MG63 (cell line): Measurements from ENCODE around the gene IGFN1. TPM values are rescaled to one million over a fixed set of nuclear protein-coding genes. Genes with fewer than 3 reads are reported as not detected.

Source experiments
- DNase-seq: peaks from one replicate; pipeline ENCODE4 v3.0.0-alpha.2; 2020
- H3K27me3 ChIP-seq: fragments of 250-450 bp; sonication (Bioruptor Pico); 2 replicates; pipeline ENCODE4 v1.5.1; 2020; ENCODE audit warnings: mild to moderate bottlenecking, moderate library complexity
- H3K36me3 ChIP-seq: fragments of 250-450 bp; sonication (Bioruptor Pico); 2 replicates; pipeline ENCODE4 v1.5.1; 2020; ENCODE audit warnings: mild to moderate bottlenecking, moderate library complexity
- H3K4me3 ChIP-seq: fragments of 250-450 bp; sonication (Bioruptor Pico); 2 replicates; pipeline ENCODE4 v1.5.1; 2020; ENCODE audit warnings: mild to moderate bottlenecking, moderate library complexity
- H3K9me3 ChIP-seq: fragments of 250-450 bp; sonication (Bioruptor Pico); 2 replicates; pipeline ENCODE4 v1.5.1; 2020; ENCODE audit warnings: mild to moderate bottlenecking, moderate library complexity
- total RNA-seq: library from RNA; depleted of rRNA; stranded (reverse); fragments of >200 nt; shearing (Covaris generic); gene quantifications from 2 replicates; pipeline ENCODE4 v1.2.3, GENCODE V29; 2014; ENCODE audit warnings: low replicate concordance; rRNA removed

Gene IGFN1
- 0.16 TPM in 1 of 2 replicates, not detected in the other for total RNA-seq

DNA sequence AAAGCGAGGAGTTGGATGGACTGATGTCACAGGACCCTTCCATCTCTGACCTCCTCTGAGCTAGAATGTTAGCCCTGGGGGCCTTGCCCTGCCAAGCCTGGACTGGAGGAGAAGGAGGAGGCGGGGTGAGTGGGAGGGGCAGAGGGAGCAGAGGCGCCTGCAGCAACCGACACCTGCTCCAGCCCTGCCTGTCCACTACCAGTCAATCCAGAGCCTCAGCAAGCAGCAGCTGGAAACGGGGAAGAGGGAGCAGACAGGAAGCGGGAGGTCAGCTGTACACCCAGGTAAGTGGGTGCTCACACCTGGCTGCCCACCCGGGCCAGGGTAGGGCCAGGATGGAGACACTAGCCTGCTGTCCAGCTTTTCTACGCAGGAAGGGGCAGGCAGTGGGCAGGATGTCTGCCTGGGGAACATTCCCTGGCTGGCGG is at the start of gene IGFN1:
Gene IGFN1 (plus strand): TSS at position 201 of the 428 bp plus-strand sequence. CDS start 2,470 bp downstream, outside the sequence.
- H3K9me3 ChIP-seq: no peaks in the 10 kb centered on the region
- no peaks in the 10 kb centered on the region for H3K27me3 ChIP-seq
- no peaks in the 10 kb centered on the region for H3K36me3 ChIP-seq
- DNase-seq: no peak
- H3K4me3 ChIP-seq: no peak within 1 kb of the TSS

DNA sequence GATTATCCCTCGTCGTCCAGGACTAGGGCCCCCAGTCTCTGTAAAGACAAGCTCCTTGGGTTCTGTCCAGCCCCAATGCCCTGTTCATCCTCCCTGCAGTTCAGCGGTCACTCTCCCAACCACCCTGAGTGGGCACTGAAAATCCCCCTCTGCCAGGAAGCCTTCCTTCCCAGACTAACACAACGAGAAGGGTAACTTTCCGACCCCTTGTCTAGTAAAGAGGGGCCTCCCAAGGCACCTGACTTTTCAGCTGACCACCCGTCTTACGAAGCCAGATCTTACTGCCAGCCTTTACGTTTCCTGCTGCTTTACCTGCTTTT is 49.7 kb upstream of the IGFN1 start:
- H3K9me3 ChIP-seq: no peaks in the 10 kb centered on the region
- H3K36me3 ChIP-seq: peaks cover 35% of the 10 kb centered on the region
- DNase-seq: no peak
- H3K27me3 ChIP-seq: no peaks in the 10 kb centered on the region
- no peak overlapping the region for H3K4me3 ChIP-seq

DNA sequence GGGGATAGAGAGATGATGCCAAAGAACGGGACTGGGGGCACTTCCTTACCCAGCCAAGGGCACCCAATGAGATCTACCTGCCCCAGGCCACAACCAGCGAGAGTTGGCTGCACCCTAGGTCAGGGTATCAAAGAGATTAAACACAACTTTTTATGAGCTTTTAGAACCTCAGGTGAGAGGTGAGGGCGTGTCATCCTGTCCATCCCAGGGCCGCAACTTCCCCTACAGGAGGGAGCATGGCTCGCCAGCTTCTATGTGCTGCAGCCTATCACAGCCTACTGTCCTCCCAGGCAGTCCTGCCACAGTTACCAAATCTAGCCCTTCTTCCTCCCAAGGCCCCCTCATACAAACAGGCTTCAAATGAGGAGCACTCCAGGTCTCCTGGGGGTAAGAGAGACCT is 49.2 kb upstream of the IGFN1 start:
- Histone ChIP-seq H3K36me3 (peaks cover 34% of the 10 kb centered on the region), H3K27me3 (no peaks in the 10 kb centered on the region)

DNA sequence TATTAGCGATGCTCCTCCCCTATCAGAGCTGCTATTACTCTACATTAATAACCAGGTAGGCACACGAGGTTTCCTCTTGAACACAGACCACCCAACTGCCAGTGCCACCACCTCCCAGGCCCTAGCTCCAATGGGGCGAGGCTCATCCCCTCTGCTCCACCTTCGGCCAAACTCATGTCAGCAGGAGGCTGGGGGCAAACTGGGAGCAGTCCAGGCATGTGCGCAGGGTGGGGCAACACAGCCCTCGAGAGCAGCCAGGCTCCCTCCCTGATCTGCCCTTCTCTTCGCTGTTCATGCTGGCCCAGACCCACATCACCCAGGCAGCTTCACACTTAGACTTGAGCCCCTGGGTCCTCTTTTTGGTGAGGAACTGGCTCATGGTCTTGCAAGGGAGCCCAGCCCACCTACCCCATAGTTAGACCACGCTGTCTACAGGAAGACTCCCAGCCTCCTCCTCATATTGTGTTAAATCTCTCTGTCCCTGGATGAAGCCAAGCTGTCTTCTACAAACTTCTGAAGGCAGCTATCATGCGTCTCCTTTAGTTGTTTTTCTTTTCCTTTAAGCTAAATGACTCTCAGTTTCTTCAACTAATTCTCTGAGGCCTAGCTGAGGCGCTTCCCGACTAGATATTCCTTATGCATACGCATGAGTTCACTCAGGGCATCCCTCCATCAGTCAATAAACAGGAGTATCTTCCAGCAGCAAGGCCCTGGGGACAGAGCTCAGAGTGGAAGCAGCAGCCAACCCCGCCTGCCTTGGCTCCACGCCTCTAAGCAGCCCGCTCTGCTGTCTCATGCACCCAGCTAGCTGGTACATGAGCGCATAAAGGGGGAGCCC is 48.4 kb upstream of the IGFN1 start:
- no peaks in the 10 kb centered on the region for H3K9me3 ChIP-seq
- no peak for DNase-seq
- no peak overlapping the region for H3K4me3 ChIP-seq
- no peaks in the 10 kb centered on the region for H3K27me3 ChIP-seq
- H3K36me3 ChIP-seq: peaks cover 28% of the 10 kb centered on the region

More for the DNA sequence above, 49.2 kb upstream of the IGFN1 start:
- Histone ChIP-seq H3K9me3 (no peaks in the 10 kb centered on the region), H3K4me3 (no peak overlapping the region)
- no peak for DNase-seq

DNA sequence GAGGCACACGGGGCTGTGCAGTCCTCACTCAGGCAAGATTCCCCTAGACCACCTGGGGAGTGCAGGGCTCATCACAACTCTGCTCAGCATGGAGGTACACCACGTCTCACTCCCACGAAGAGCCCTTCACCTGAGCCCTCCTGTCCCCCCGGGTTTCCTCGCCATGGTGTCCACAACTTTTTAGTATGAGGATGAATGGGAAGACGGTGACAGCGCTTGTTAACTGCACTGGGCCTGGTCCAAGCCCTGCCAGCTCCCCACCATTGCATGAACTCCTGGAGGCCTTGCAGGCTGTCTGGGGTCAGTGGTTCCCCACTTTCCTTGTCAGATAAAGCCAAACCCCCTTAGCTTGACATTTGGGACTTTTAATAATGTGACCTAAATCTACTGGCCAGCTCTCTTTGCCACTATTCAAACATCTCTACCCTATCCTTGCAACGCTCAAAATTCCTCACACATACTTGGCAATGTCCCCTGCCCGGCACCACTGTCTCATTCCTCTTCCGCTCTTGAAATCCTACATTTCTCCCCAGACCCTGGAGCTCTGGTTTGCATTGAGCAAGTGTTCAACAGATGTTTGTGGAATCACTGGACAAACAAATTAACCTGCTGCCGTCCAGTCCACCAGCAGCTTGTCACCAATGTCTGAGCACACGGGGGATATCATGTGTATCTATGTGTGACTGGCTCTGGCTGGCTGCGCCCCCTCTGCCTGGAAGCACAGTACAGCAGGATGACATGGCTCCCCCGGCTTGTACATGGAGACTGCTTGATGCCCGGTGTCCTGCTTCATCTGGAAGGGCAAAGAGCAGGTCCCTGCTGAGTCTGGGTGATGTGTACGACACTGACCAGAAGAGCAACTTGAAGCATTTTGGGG is 47.5 kb upstream of the IGFN1 start:
- H3K27me3 ChIP-seq: no peaks in the 10 kb centered on the region
- DNase-seq: no peak
- H3K36me3 ChIP-seq: peaks cover 30% of the 10 kb centered on the region
- no peak overlapping the region for H3K4me3 ChIP-seq
- no peaks in the 10 kb centered on the region for H3K9me3 ChIP-seq

DNA sequence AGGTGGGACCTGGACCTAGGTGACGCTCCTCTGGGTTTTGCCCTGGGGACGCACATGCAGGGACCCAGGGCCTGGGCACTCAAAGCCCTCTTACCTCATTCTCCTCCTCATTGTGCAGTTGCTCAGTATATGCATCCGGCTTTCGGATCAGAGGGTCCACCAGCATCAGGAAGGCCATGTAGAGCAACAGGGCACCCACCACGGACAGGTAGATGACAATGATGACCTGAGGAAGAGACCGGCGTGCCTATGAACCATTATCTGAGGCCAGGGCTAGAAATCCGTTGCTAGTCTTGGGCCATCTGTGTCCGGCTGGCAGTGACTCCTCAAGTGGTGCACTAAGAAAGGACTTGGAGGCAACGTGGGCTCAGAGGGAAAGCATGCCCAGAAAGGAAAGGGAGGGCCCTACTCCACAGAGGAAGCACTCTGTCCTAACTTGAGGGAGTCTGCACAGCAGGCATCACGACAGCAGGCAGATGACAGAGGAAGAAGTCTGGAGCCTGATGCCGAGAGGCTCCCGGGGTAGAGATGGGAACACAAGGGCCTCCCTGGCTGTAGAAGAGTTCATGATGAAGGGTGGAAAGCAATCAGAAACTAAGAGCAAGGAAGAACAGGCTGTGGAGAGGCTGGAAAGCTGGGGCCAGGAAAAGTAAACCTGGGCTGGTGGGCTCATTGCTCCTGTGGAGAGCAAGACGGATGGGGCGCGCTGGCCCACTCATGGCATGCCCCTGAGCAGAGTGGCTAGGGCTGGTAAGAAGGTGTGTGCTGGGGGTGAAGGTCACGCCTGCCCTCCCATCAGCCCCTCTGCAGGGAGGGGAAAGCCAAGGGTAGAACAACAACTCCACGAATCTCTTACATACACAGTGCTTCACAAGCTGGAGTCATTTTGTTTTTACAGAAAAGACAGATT is 46.6 kb upstream of the IGFN1 start:
- H3K27me3 ChIP-seq: no peaks in the 10 kb centered on the region
- no peak overlapping the region for H3K4me3 ChIP-seq
- H3K9me3 ChIP-seq: no peaks in the 10 kb centered on the region
- no peak for DNase-seq
- peaks cover 37% of the 10 kb centered on the region for H3K36me3 ChIP-seq

DNA sequence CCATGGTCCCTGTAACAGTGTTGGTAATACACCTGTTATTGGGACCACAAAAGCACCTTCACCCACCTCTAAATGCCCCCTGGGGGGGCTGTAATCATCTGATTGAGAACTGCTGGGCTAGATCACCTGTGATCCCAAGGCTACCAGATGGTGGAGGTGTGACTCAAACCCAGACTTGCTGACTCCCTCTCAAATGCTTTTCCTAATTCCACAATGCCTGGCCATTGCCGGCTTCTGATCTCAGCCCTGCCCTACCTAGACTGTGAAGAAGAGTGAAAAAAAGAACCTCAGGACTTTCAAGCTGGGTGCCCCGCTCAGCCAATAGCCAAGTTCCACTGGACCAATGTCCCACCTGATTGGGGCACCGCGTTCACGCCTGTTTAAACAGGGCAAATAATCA is 45.9 kb upstream of the IGFN1 start:
- no peak for DNase-seq
- H3K27me3 ChIP-seq: no peaks in the 10 kb centered on the region
- no peaks in the 10 kb centered on the region for H3K9me3 ChIP-seq
- H3K36me3 ChIP-seq: peaks cover 36% of the 10 kb centered on the region
- no peak overlapping the region for H3K4me3 ChIP-seq

DNA sequence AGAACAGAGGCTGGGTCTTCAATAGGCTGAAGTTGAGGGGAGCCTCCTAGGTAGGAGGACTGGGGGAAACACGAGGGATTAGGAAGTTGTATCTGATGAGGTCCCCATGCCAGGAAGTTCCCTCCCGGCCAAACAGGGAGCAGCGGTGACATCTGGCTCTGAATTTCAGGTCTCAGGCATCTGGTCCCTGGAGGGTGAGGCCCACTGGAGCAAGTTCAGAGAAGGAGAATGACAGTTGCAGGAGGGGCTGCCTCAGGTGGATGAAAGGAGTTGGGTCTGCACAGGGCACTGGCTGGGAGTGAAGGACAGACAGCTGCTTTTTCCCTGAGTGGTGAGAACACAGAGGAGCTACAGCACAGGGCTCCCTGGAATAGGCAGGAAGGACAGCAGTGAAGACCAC is 45.5 kb upstream of the IGFN1 start:
- Histone ChIP-seq H3K36me3 (peaks cover 39% of the 10 kb centered on the region), H3K4me3 (no peak overlapping the region), H3K27me3 (no peaks in the 10 kb centered on the region), H3K9me3 (no peaks in the 10 kb centered on the region)
- DNase-seq: no peak

DNA sequence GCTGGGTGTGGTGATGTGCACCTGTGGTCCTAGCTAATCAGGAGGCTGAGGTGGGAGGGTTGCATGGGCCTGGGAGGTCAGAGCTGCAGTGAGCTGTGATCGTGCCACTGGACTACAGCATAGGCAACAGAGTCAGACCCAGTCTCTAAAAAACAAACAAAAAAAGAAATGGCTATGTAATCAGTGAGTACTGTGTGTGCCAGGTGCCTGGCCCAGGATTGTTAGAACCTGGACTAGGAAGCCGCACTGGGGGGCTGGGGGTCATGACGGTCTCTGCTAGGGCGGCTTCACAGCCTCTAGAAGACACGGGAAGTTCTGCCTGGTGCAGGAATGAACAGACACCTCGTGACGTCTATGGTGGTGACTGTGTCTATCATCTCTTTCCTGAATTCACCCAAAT is 44.8 kb upstream of the IGFN1 start:
- Histone ChIP-seq H3K9me3 (no peaks in the 10 kb centered on the region), H3K4me3 (no peak overlapping the region), H3K36me3 (peaks cover 41% of the 10 kb centered on the region), H3K27me3 (no peaks in the 10 kb centered on the region)
- no peak for DNase-seq

DNA sequence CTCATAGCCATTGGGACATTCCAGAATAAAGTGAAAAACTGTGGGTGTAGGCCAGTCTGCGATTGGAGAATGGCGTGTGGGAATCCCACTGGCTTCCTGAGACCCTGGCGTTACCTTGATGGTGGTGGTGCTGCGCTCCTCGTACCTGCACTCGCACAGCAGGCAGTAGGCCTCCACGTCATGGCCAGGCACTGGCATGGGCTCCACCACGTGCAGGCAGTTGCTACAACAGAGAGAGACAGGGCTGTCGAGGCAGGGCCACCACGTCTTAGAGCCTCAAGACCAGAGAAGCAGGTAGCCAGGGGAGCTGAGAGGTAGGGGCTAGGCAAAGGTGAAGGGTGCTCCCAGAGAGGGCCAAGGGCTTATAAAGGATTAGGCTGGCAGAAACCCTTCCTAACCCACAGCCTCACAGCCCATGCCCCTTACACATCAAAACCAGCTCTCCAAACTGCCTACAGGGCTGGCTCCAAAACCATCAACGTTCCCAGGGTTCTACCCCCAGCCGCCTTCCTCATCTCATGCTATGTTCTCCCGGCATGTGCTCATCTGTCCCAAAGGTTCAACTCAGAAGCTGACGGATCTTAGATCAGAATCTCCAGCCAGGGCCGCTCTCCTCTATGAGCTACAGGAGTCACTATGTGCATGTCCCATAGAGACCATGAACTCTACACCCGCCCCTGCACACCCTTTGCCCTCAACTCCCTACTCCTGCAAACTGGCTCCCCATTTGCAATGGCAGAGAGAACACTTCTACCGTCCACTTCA is 43.8 kb upstream of the IGFN1 start:
- peaks cover 49% of the 10 kb centered on the region for H3K36me3 ChIP-seq
- DNase-seq: no peak
- no peaks in the 10 kb centered on the region for H3K27me3 ChIP-seq

DNA sequence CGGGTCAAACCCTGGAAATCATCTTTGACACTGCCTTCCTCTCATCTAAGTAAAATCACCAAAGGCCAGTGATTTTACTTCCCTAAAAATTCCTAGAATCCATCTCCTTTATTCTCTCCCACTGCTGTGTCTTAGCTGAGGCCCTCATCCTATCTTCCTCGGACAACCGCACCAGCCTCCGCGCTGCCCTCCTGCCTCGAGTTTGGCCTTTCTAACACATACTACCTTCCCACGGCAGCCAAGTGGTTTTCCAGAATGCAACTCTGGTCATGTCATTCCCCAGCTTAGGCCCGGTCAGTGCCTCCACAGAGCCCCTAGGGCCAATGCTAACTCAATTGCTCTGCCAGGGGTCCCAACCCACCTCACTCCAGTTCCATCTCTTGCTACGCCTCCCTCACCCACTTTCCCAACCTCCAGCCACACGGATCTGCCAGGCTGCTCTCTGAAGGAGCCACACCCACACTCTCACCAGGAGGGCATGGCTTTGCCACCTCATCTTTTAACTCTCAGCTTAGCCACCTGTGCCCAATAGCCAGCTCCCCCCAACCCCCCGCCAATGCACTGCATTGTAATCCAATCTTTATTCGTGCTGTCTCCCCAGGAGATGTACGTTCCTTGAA is 43.1 kb upstream of the IGFN1 start:
- Histone ChIP-seq H3K9me3 (no peaks in the 10 kb centered on the region), H3K27me3 (no peaks in the 10 kb centered on the region), H3K4me3 (no peak overlapping the region), H3K36me3 (peaks cover 53% of the 10 kb centered on the region)
- DNase-seq: no peak

More for the DNA sequence above, 43.8 kb upstream of the IGFN1 start:
- Histone ChIP-seq H3K9me3 (no peaks in the 10 kb centered on the region), H3K4me3 (no peak overlapping the region)

DNA sequence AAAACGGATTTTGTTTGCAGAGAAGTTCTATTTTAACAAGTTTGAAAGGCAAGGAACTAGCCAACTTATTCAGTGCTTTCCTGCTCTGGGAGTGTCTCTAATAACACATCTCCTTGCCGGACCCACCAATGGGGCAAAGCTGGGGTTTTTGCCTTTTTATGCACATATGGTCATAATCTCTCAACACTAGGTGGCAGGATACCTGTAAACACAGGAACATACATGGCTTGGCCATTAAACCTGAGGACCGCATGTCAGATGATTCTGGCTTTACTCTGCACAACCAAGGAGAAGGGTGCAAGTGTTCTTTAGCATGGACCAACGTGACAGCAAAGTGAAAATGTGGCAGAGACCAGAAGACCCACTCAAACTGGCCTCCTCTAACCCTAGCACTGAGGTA is 41.2 kb upstream of the IGFN1 start:
- no peaks in the 10 kb centered on the region for H3K27me3 ChIP-seq
- H3K9me3 ChIP-seq: no peaks in the 10 kb centered on the region
- no peak overlapping the region for H3K4me3 ChIP-seq
- H3K36me3 ChIP-seq: peaks cover 45% of the 10 kb centered on the region
- no peak for DNase-seq

DNA sequence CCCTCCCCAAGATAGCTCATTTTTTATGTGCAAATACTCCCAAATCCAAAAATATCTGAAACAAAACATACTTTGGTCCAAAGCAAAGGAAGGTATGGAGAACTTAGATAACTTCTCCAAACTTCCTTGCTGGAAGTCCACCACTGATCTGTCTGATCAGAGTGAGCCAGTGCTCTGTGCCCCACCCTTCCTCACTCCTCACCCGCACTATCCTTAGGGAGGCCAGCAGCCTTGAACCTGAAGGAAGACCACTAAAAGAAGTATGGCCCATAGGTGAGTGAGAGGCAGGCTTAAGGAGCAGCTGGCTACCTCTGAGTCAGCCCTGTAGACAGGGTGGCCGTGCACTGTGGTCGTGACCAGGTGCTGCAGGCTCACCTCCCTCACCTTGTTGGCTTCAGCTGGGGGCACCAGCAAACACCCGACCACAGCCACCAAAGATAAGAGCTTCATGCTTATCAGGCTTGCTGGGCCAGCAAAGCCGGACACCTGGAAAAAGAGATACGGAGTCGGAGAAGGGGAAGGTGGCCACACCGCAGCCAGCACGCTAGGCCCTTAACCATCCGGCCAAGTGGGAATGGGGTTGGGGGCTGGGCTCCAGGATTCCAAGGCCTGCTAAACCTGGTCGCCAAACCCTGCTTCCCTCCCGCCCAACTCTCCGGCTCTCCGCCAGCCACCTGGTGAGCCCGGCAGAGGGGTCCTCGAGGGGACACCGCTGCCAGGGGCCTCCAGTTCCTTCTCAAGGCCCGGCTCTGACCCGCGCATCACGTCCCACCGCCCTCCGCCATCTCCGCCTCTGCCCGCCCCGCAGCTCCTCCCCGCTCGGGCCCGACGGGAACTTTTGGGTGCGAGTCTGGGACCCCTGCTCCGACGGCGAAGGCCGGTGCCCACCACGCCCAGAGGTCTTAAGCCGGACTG is 36.9 kb upstream of the IGFN1 start:
- H3K9me3 ChIP-seq: 0 out of 2 replicates have a peak, but pooled peaks cover 2% of the 10 kb centered on the region
- H3K27me3 ChIP-seq: no peaks in the 10 kb centered on the region
- peak overlapping the region; percentile 69 for H3K4me3 ChIP-seq
- H3K36me3 ChIP-seq: peaks cover 30% of the 10 kb centered on the region
- DNase-seq: no peak

DNA sequence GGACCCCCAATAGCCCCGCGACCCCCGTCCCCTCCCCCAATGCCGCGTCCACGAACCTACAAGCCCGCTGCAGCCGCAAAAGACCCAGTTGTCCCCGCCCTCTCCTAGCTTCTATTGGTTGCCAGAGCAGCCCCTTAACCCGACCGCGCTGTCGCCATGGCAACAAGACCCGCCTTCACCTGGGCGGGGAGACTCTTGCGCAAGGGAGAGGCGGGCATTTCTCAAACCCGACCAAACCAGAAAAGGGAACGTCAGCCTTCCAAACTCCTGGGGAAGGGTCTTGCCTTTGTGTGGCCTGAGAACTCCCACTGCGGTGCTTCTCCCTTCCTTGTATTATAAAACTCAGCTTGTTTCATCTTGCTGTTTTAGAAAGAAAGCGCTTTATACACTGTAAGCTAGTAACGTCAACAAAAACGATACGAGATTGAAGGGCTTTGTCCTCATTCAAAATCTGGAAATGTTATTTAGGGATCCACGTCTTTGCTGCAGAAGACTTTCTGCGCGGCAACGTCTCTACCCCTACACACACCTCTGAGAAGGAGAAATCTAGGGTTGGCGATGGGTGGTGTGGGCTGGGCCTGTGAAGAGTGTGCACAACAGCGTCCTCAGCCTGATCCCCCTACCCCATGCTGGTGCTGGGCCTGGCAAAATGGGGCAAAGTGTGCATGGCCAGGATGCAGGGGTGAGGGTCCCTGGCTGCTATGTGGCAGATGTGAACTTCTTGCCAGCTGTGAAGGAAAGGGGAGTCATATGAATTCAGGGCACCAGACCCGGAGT is 36.0 kb upstream of the IGFN1 start, which contains the start of gene TMEM9:
Gene TMEM9 (minus strand): TSS at position 86 of the 777 bp plus-strand sequence. CDS start 551 bp downstream, outside the sequence.
- peak; percentile 92 for DNase-seq
- peak within 1 kb of the TSS; percentile 69 for H3K4me3 ChIP-seq
- peaks cover 23% of the 10 kb centered on the region for H3K36me3 ChIP-seq
- H3K27me3 ChIP-seq: no peaks in the 10 kb centered on the region
- H3K9me3 ChIP-seq: 0 out of 2 replicates have a peak, but pooled peaks cover 2% of the 10 kb centered on the region
